Liver (tissue), 3 donors: ENCODE measurements around the gene BACH2.

Experiments used
- CTCF ChIP-seq: fragments of 150-350 bp; IDR thresholded peaks from 2 replicates; pipeline ENCODE4 v1.5.1; 2017; ENCODE audit warnings: improper control_type of control experiment, low read depth, low read length; ENCODE audit not compliant: missing input control
- FOXA1 ChIP-seq: IDR thresholded peaks from 2 replicates; pipeline ENCODE4 v1.6.1; 2016; ENCODE audit warnings: antibody characterized with exemption
- GABPA ChIP-seq, 2 donors: IDR thresholded peaks in 1 of 2; conservative IDR thresholded peaks in 1 of 2; 2 replicates each; pipeline ENCODE4 v1.6.1; 2016; ENCODE audit warnings: antibody characterized with exemption in 2 of 2, mild to moderate bottlenecking in 1 of 2, moderate library complexity in 1 of 2
- HNF4A ChIP-seq, 2 donors: conservative IDR thresholded peaks; 2 replicates each; pipeline ENCODE4 v1.6.1; 2016; ENCODE audit warnings: antibody characterized with exemption in 2 of 2, mild to moderate bottlenecking in 2 of 2
- MAX ChIP-seq: IDR thresholded peaks from 2 replicates; pipeline ENCODE4 v1.6.1; 2016; ENCODE audit warnings: antibody characterized with exemption
- RAD21 ChIP-seq, 2 donors: IDR thresholded peaks; 2 replicates each; pipeline ENCODE4 v1.6.1; 2016; ENCODE audit warnings: antibody characterized with exemption in 2 of 2, mild to moderate bottlenecking in 2 of 2
- TF ChIP-seq, protein P1 (sequence below): IDR thresholded peaks from 2 replicates; pipeline ENCODE4 v1.6.1; 2016; ENCODE audit warnings: antibody characterized with exemption
- donor health status: healthy.
- donor health status: healthy.

GRCh38 chr6:90249458-90249857, 47.2 kb downstream of the BACH2 start:
- TF ChIP-seq RAD21 (IDR thresholded peaks at IDR 0.05) (no peak), CTCF (no peak), GABPA (IDR thresholded peaks at IDR 0.05 in 1 of 2, conservative IDR thresholded peaks at IDR 0.05 in 1 of 2) (no peak), FOXA1 (no peak), HNF4A (conservative IDR thresholded peaks at IDR 0.05) (no peak), MAX (no peak)
- TF ChIP-seq, protein P1, sequence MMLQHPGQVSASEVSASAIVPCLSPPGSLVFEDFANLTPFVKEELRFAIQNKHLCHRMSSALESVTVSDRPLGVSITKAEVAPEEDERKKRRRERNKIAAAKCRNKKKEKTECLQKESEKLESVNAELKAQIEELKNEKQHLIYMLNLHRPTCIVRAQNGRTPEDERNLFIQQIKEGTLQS = no peak
